K562 (cell line): ENCODE data around the gene IRAG1. TPM values are rescaled to one million over a fixed set of nuclear protein-coding genes. Genes with fewer than 3 reads are reported as not detected.
A peak's percentile ranks its signal among the peaks of the same experiment; 100 is the strongest.

Experiments used
- ATAC-seq: fragments of 200-7000 bp; cut with Tn5 transposase; 3 replicates; pipeline ENCODE4 v1.9.1; 2020; ENCODE audit warnings: moderate library complexity
- BruUV-seq: library from RNA; stranded (reverse); fragments of 400-500 nt; replicated peaks from 2 replicates; lab custom pipeline; 2021; lab: Mats Ljungman, UMichigan
- CTCF ChIA-PET: fragments of 300-600 bp; formaldehyde crosslinking; extraction: SDS; loops from one replicate; lab custom pipeline; 2021; ENCODE audit warnings: low intra/inter-chr PET ratio; lab: Yijun Ruan, JAX
- POLR2A ChIA-PET: fragments of 300-600, 350-650 bp; sonication (Branson Sonifier 250); formaldehyde crosslinking; extraction: SDS; loops from one replicate; lab custom pipeline; 2021; ENCODE audit warnings: antibody characterized with exemption, inconsistent platforms; lab: Yijun Ruan, JAX
- DNase-seq, 4 experiments: peaks; one replicate each; pipeline versions ENCODE4 v3.0.0 to v3.0.0-alpha.2; 2011 to 2018; ENCODE audit warnings: low spot score in 3 of 4, mixed read lengths in 3 of 4; ENCODE audit errors: extremely low read depth in 1 of 4
- FAIRE-seq: peaks from 2 replicates; lab custom pipeline; 2011; peaks lifted over from hg19 to GRCh38; lab: Jason Lieb, UNC
- H2AFZ ChIP-seq: 2 replicates; pipeline ENCODE4 v1.6.0; 2011; ENCODE audit warnings: low read depth, low read length, control low read depth, inconsistent platforms
- H3K27ac ChIP-seq: fragments of 200-600 bp; 3 replicates; pipeline ENCODE4 v1.8.0; 2011; ENCODE audit warnings: low read depth, mild to moderate bottlenecking, control low read depth, inconsistent platforms, low read length, moderate library complexity, mixed read lengths; ENCODE audit errors: extremely low read depth
- H3K27me3 ChIP-seq, 2 experiments: fragments of 300-600 bp in 1 of 2; 2 replicates in 1 of 2; 3 replicates in 1 of 2; pipeline versions ENCODE4 v1.6.0 to v1.8.0; 2011; ENCODE audit warnings: inconsistent platforms in 2 of 2, low read length in 2 of 2, mild to moderate bottlenecking in 1 of 2, mixed read lengths in 1 of 2, moderate library complexity in 1 of 2; ENCODE audit not compliant: control insufficient read depth in 2 of 2, insufficient read depth in 2 of 2
- H3K36me3 ChIP-seq: fragments of 300-600 bp; 3 replicates; pipeline ENCODE4 v1.8.0; 2011; ENCODE audit warnings: mild to moderate bottlenecking, low read length, inconsistent platforms; ENCODE audit not compliant: control insufficient read depth, insufficient read depth
- H3K4me1 ChIP-seq, 2 experiments: fragments of 200-600 bp in 1 of 2; replicated peaks in 1 of 2; 2 replicates in 1 of 2; 3 replicates in 1 of 2; pipeline versions ENCODE4 v1.5.1 to v1.8.0; 2011; ENCODE audit warnings: inconsistent platforms in 2 of 2, low read length in 2 of 2, mild to moderate bottlenecking in 1 of 2, mixed read lengths in 1 of 2, moderate library complexity in 1 of 2; ENCODE audit not compliant: control insufficient read depth in 2 of 2, insufficient read depth in 2 of 2
- H3K4me2 ChIP-seq: 2 replicates; pipeline ENCODE4 v1.6.1; 2011; ENCODE audit warnings: low read length, control low read depth, inconsistent platforms, mixed read lengths; ENCODE audit not compliant: insufficient read depth
- H3K4me3 ChIP-seq: fragments of 200-600 bp; sonication (generic), shearing (Covaris generic); 2 replicates; pipeline ENCODE4 v1.5.1; 2016; ENCODE audit warnings: control low read depth, inconsistent platforms
- H3K79me2 ChIP-seq: fragments of 200-600 bp; 3 replicates; pipeline ENCODE4 v1.8.0; 2011; ENCODE audit warnings: low read length, inconsistent platforms; ENCODE audit not compliant: control insufficient read depth, insufficient read depth
- H3K9ac ChIP-seq, 2 experiments: 2 replicates each; pipeline versions ENCODE4 v1.6.0 to v1.6.1; 2011; ENCODE audit warnings: low read depth in 2 of 2, low read length in 2 of 2, control low read depth in 1 of 2, inconsistent platforms in 1 of 2, mild to moderate bottlenecking in 1 of 2, mixed read lengths in 1 of 2; ENCODE audit not compliant: insufficient read depth in 1 of 2
- H3K9me1 ChIP-seq: one replicate; pipeline ENCODE4 v1.6.0; 2011; ENCODE audit warnings: inconsistent platforms, mild to moderate bottlenecking, low read length, moderate library complexity; ENCODE audit not compliant: control insufficient read depth, insufficient read depth
- H3K9me3 ChIP-seq: replicated peaks from 2 replicates; pipeline ENCODE4 v1.5.1; 2011; ENCODE audit warnings: low read depth, low read length, inconsistent platforms; ENCODE audit not compliant: control insufficient read depth, insufficient read depth
- H4K20me1 ChIP-seq: replicated peaks from 2 replicates; pipeline ENCODE4 v1.6.1; 2011; ENCODE audit warnings: low read length, inconsistent platforms, mixed read lengths; ENCODE audit not compliant: control insufficient read depth, insufficient read depth
- GMEB1 ChIP-seq: fragments of 250-450 bp; sonication (Bioruptor Pico); IDR thresholded peaks from 2 replicates; pipeline ENCODE4 v1.4.0; 2020; ENCODE audit warnings: mild to moderate bottlenecking
- ZNF316 ChIP-seq: fragments of 450-650 bp; IDR thresholded peaks from 2 replicates; pipeline ENCODE4 v1.6.1; 2016
- WGBS: fragments of 100-300 bp; shearing (Covaris generic); methylation state at CpG from one replicate; pipeline ENCODE4 v1.1.6; 2016; ENCODE audit warnings: low coverage, mixed read lengths; ENCODE audit not compliant: insufficient coverage; ENCODE audit errors: missing lambda C conversion rate; 5-methylcytosine and 5-hydroxymethylcytosine counted together
- in situ Hi-C: fragments of 300-500 bp; cut with MboI; formaldehyde crosslinking; loops from 4 replicates; pipeline ENCODE4 v1.15.0; 2018; ENCODE audit warnings: inconsistent platforms, mixed read lengths
- intact Hi-C: fragments of 100-400 bp; cut with micrococcal nuclease; formaldehyde crosslinking; loops from 2 replicates; pipeline ENCODE4 v1.14.2; 2022
- polyA plus RNA-seq, 8 experiments: library from polyadenylated mRNA; depleted of rRNA in 4 of 8; stranded (reverse) in 5 of 8; unstranded in 3 of 8; fragments of >200 nt; fragmentation: Nextera tagmentation in 2 of 8; fragmentation: Illumina TruSeq in 1 of 8; extraction: Ambion mirVana in 2 of 8; extraction: Trizol in 1 of 8; gene quantifications; 2 replicates each; pipeline versions ENCODE4 v1.2.1 to v1.2.3, GENCODE V29; 2011 to 2014; ENCODE audit warnings: inconsistent platforms in 1 of 8, missing spikeins in 1 of 8
- total RNA-seq, 7 experiments: library from RNA; depleted of rRNA in 6 of 7; stranded (reverse); fragments of >200 nt in 6 of 7; fragmentation: Illumina TruSeq in 2 of 7; extraction: Trizol in 2 of 7; gene quantifications; 2 replicates each; pipeline versions ENCODE4 v1.2.1 to v1.2.3, GENCODE V29; 2011 to 2021; ENCODE audit warnings: low replicate concordance in 1 of 7

Gene IRAG1
- total and polyA plus RNA-seq, 9 of the 15 experiments (the other 6 are each of a cell fraction or from before 2014, with no cell fraction given): 0.01 to 0.22 (median 0.09) TPM; not detected in 1

GRCh38 chr11:10728154-10728553 lies 34.6 kb upstream of the IRAG1 start:
- Histone ChIP-seq H3K27ac (no peak overlapping the region), H3K79me2 (no peaks in the 10 kb centered on the region), H3K4me3 (no peak overlapping the region), H3K27me3 (no peaks in the 10 kb centered on the region; a peak in 1 of 5 replicates), H3K4me1 (peaks cover 0 to 6% of the 10 kb centered on the region in 2 experiments; a peak in 4 of 5 replicates), H3K4me2 (no peak overlapping the region), H4K20me1 (no peaks in the 10 kb centered on the region), H2AFZ (no peak overlapping the region), H3K36me3 (no peaks in the 10 kb centered on the region), H3K9ac (no peak overlapping the region; a peak in 1 of 4 replicates), H3K9me1 (no peaks in the 10 kb centered on the region), H3K9me3 (no peaks in the 10 kb centered on the region)
- 24% methylated on average over 3 of the region's 3 CpGs for WGBS
- CTCF ChIA-PET: no interaction called here
- BruUV-seq: no TSS peak
- in situ Hi-C loops (loop anchor here (5.0 to 25.0 kb wide), 3 partner anchors 106 to 516 kb away; no protein-coding TSS in a partner anchor), intact Hi-C loops (no loop called here)
- no peak for DNase-seq
- no peak for FAIRE-seq
- ATAC-seq: peak; percentile 48; the same call in 1 of the 3 replicates
- TF ChIP-seq ZNF316: peak; percentile 4; the same call in 1 of the 2 replicates
- no peak for TF ChIP-seq GMEB1
- TF ChIP-seq, all 486 proteins: peak for 1
- POLR2A ChIA-PET: interaction anchor here (0.8 to 1.0 kb wide), 2 partner anchors 102 to 288 kb away, joined by 3 to 4 read pairs; no protein-coding TSS in a partner anchor
